Stimulated activated CD8-positive, alpha-beta memory T cell treated with anti-CD3 and anti-CD28 coated beads, Interleukin-15, amount 100 ng/mL, for 24 hours (primary cell): ENCODE data around the gene SSTR4.

ENCODE experiments used
- DNase-seq: peaks from one replicate; pipeline ENCODE4 v3.0.0-alpha.2; 2020; ENCODE audit warnings: low read depth

Gene SSTR4

GRCh38 chr20:23042270-23042669 is 7.2 kb downstream of the SSTR4 start:
- no peak for DNase-seq

DNA sequence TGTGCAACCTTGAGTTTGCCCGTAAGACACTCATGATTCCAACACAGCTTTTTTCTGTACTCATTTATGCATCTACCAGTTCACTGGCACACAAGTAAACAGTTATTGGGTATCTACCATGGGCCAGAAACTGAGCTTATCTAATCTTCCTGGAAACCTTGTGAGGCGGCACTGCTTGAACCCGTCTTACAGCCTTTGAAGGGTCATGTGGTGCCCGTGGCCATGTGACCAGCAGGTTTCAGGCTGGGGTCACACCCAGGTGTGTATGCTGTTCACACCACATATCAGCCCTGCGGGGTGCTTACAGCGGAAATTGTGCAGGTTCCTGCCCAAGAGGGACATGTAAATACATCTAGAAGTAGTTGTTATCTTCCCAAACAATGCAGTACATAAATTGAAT is 8.3 kb downstream of the SSTR4 start:
- DNase-seq, result no peak

DNA sequence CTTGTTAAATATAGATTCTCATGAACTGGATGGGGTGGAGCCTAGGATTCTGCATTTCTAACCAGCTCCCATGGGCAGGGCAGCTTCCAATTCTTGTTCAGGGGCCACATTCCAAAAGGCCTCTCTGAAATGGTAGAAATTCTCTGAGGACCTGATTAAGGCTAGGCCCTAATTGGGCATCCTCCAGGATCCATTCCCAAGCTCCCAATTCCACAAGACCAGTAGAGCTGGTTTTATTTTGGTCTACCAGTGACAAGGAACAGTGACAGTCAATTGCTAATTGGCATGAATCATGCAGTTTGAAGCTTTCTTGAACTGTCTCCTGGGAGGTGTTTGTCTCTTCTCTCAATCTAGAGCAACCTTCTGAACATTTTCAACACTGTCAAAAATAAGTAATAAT is 11.3 kb downstream of the SSTR4 start:
- no peak for DNase-seq

DNA sequence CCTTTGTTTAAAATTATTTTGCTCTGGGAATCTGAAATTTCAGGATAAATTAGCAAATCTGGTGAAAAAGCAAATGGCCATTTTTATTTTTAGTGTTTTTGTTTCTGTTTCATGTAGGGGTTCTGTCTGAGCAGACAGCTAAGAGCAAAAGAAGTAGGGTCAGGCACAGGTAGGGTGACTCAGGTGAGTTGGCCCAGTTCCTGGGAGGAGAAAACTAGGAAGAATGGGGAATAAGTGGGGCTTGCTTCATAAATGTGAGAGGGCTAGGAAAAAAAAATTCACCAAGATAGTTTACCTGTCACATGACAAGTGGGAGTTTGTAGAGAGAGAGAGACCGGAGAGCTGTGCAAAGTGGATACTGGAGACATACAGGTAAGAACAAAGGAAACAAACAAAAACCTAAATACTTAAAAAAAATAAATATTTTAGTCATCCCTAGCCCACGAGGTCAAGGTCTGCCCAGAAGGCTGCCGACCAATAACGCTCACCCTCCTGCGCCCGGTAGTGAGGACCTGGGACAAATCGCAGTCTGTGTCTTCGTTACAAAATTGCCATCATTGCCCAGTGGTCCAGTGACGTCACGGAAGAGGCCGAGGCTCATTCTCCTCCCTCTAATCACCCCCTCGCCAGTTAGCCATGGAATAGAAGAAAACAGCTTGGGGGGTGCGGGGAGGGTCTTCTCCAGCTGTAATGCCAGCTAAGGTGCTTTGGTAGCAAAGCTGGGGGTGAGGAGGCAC is 12.1 kb downstream of the SSTR4 start:
- no peak for DNase-seq

GRCh38 chr20:23047738-23048214 is 12.7 kb downstream of the SSTR4 start:
- DNase-seq, result no peak

- DNase-seq, result no peak
These were observed 13.4 kb downstream of the SSTR4 start for GRCh38 chr20:23048283-23049200.

- DNase-seq, result no peak
These were observed 14.3 kb downstream of the SSTR4 start, which contains the start of gene THBD for GRCh38 chr20:23049201-23050075. TSS of gene THBD (minus strand) at chr20:23049672. CDS start at chr20:23049504, 168 bp downstream.

GRCh38 chr20:23050076-23050838 is 15.1 kb downstream of the SSTR4 start:
- no peak for DNase-seq

DNA sequence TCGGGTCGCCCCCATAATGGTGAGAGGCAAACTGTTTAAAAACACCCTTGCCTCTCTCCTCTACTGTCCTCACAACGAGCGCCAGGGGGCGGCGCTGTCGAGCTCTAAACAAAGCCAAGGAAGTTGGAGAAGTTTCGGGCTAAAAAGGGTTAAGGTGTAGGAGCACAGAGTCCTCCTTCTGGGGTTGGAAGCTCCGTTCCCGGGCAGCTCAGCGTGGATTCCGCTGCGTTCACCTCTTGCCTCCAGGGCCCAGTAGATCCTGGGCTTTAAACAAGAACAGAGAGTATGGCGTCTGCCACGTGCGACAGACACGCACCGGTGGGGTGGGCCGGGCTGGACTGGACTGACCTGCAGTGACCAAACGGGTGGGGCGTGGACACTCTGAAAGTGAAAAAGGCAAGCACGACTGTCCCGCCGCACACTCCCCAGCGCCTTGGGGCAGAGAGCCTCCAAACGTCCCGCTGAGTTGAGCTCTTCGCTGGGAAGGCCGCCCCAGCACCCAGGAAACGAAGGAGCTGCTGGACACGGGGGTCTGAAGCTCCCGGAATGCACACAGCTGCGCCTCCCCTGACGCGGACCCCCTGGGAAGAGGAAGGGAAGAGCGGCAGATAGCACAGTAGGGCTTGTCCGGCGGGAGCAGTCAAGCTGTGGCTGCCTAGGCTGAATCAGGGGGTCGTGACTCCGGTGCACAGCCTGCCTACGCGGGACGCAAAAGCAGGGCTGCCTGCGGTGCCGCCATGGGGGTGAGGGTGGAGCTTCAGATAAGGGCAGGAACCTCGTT is 15.9 kb downstream of the SSTR4 start:
- no peak for DNase-seq

DNA sequence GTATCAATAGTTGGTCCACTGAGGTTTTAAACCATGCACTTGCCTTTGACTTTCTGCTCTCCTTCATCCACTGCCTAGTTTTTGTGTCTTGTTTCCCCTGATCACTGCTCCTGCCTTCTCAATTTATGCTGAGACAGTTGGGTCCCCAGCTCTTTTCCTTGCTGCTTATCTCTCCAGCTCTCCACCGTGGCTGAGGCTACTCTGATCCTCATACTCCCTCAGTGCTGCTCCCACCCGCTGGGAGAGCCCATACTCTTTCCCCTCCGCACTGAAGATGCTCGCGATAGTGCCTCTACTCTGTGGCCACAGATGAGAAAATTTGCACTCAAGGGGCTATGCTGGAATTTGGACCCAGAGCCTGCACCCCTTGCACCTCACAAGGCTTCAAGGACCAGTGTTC is 17.8 kb downstream of the SSTR4 start:
- DNase-seq, result no peak

DNA sequence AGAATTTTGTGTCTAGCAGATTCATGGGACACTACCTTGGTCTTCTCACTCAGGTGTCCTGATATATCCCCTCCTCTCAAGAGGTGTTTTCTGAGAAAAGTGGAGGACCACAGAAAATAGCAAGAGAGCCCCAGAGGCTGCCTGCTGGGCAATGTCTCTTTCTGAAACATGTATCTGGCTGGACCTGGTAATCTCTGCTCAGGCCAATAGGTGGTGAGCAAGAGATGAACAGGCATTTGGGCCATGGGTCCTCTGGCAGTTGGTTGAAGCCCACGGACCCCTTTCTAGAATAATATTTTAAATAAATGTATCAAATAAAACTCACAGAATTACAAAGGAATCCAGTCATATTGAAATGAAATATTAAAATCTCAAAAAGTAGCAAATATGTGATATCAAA is 23.1 kb downstream of the SSTR4 start:
- DNase-seq, result no peak

- no peak for DNase-seq
These were observed 23.9 kb downstream of the SSTR4 start for GRCh38 chr20:23059001-23059400.

DNA sequence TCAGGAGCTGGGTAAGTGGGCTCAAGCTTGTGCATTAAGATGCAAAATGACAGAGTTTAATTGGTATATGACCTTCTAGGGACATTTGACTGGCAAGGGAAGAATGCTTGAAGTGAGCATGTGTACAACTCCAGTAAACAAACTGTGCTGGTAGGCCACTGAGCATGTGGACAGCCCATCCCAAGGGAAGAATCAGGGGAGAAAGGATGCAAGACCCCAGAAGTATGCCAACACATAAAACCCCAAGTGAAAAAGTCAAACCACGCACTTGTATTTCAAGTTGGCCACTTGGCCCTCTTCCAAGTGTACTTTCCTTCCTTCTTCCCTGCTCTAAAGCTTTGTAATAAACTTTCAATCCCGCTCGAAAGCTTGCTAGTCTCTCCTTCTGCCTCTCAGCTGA is 24.7 kb downstream of the SSTR4 start:
- DNase-seq, result no peak

DNA sequence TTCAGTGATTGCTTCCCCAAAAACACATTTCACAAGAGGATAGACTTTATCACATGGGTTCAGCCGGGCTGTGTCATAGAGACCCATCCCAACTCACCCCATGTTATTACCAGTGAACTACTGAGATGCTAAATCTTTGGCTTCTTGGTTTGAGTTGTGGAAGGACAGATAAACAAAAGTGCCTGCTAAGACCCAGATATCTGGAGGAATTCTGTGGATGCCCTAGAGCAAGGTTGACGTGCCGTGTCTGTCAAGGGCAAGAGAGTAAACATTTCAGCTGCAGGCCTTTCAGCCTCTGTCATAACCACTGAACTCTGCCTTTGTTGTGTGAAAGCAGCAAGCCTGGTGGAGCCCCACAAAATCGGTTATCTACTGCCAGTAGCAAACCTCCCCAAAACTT is 25.5 kb downstream of the SSTR4 start:
- DNase-seq, result no peak

DNA sequence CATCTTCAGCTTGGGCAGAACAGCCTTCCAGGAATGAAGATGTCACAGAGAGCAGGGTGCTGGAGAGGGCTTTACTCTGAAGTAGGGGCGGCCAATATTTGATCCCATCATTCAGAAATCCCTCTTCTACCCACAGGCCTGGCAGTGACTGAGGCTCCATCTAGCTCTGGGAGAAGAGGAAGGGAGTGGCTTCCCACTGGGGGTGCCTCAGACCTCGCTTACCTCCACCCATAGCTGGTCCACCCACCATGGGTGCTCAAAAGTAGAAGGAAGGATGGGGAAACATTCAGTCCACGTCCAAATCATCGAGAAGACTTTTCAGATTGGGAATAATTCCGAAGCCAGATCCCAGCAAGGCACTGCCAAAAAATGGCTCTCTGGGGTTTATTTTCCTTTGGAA is 26.1 kb downstream of the SSTR4 start:
- DNase-seq, result no peak

DNA sequence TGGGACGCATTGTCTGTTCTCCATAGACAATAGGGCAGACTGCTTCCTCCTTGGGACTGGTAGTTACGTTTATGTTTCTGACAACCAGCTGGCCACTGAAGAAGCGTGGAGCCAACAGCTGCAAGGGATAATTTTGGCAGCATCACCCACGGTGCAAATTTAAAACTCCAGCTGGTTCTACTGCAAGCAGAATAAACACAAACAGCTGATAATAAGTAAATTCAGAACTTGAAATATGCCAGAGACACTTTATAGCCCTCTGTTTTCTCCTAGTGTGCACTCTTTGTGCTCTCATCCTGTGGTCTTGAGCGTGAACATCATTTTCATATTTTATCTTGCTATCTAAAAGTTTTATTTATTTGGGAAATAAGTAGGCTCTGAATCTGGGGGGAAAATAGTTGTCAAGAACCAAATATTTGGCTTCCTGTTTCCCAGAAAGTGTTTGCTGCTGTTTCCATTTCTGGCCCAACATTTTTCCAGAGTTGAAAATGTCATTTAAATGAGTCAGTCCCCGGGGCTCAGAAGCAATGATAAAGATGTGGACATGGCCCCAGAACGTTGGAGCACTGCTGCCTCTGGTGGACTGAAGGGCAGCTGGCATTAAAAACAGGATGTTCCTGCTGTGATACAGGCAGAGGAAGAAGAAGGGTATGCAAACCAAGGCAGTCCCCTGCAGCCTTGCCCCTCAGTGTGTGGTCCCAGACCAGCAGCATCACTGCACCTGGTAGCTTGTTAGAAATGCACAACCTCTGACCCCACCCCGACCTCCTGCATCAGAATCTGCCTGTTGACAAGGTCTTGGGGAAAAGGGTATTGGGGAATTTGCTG is 26.8 kb downstream of the SSTR4 start:
- no peak for DNase-seq

GRCh38 chr20:23062632-23063031 is 27.5 kb downstream of the SSTR4 start:
- DNase-seq, result no peak

DNA sequence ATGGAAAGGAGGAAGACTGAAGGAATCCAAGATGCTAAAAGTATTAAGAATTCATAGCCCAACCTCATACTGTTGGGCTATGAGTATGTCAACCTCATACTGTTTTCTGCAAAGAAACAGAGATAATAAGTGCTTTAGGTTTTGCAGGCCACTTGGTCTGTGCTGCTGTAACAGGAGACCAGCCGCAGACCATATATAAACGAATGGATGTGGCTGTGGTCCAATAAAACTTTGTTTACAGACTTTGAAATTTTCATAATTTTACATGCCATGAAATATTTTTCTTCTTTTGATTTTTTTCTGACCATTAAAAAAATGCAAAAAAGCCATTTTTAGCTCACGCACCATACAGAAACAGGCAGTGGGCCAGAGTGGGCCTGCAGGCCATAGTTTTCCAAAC is 28.1 kb downstream of the SSTR4 start:
- DNase-seq, result no peak

GRCh38 chr20:23063581-23063980 is 28.5 kb downstream of the SSTR4 start:
- DNase-seq, result no peak
